ENCODE data around the gene RAPGEF6.

GRCh38 chr5:131463656-131464055, 171.4 kb downstream of the RAPGEF6 start:
- no peak for TF ChIP-seq CTCF (conservative IDR thresholded peaks at IDR 0.05; ENCODE audit: low read depth, low read length)
- TF ChIP-seq EZH2 (IDR thresholded peaks at IDR 0.05; ENCODE audit: borderline replicate concordance, low read depth, low read length, poor library complexity, severe bottlenecking) = no peak

Data from A673 (cell line).